Fibroblast of skin of back (primary cell): ENCODE data around the gene SNAP25.

ENCODE experiments used
- DNase-seq: peaks from one replicate; pipeline ENCODE4 v3.0.0-alpha.2; 2013

SNAP25 gene

DNA sequence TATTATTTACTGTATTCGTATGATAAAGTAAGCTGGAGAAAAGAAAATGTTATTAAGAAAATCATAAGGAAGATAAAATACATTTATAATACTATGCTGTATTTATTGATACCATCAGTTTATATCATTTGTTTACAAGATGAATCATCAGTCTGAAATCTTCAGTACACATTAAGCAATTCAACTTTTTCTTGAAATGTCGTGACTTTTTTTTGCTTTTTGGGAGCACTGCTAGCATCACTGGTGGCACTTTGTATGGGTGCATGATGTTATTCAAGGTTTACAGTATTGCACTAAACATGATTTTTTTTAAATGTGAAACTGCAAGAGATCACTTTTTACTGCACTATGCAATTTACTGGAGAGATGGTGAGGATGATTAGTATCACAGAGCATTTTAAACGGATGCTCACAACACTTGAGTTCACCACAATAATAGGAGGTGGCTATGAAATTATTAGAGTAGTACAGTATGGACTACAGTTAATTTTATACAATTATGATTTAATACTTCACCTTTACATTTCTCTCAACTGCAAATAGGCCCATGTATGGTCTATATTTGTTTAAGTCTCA lies 85.9 kb downstream of the SNAP25 start:
- DNase-seq, result no peak

DNA sequence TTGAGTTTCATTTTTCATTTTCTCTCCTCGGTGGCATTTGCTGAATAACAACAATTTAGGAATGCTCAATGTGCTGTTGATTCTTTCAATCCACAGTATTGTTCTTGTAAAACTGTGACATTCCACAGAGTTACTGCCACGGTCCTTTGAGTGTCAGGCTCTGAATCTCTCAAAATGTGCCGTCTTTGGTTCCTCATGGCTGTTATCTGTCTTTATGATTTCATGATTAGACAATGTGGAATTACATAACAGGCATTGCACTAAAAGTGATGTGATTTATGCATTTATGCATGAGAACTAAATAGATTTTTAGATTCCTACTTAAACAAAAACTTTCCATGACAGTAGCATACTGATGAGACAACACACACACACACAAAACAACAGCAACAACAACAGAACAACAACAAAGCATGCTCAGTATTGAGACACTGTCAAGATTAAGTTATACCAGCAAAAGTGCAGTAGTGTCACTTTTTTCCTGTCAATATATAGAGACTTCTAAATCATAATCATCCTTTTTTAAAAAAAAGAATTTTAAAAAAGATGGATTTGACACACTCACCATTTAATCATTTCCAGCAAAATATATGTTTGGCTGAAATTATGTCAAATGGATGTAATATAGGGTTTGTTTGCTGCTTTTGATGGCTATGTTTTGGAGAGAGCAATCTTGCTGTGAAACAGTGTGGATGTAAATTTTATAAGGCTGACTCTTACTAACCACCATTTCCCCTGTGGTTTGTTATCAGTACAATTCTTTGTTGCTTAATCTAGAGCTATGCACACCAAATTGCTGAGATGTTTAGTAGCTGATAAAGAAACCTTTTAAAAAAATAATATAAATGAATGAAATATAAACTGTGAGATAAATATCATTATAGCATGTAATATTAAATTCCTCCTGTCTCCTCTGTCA lies 88.1 kb downstream of the SNAP25 start:
- peak; percentile 91 for DNase-seq

DNA sequence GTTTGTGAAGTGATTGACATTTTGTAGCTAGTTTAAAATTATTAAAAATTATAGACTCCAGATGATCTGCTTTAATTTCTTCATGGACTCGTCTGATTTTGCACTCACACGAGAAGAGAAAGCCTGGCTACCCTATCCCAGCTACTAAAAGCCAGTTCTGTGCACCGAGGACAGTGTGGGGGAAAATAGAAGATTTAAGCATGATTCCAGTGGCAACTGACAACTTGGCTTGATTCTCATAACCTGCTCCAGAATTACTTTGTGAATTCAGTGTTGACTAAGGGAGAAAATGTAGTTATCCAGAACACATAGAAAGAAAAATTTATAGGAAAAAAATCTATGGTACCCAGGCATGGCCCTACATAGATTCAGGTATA lies 88.7 kb downstream of the SNAP25 start:
- DNase-seq, result peak; percentile 12

DNA sequence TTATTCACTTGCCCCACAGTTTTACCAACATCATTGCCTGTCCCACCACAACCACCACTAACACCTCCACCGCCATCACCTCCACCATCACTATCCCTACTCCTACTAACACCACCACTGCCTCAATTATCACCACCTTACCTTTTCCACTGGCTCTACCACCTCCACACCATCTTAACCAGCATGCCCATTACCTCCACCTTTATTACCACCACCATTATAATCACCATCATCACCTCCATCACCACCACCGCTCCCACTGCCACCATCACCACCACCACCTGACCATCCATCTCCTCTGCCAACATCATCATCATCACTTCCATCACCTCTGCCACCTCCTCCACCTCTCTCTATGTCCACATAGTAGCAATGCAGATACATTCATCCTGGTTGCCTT lies 90.0 kb downstream of the SNAP25 start:
- DNase-seq, result no peak

DNA sequence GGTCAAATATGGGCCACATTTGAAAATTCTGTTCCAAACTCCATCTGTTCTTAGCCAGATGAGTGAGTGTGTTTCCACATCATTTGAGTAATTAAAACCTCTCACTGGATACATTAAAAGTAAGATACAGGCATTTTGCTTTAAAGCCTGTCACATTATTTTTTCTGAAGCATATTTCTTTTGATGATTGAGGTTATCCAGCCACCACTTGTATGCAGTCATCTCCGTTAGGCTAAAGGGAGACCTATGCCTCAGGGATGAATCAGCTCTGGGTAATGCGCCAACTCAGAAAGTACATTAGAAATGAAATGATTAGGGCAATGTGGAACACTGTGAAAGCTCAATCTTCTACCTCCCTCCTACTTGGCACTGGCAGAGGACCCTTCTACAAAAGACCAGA lies 90.7 kb downstream of the SNAP25 start:
- peak; percentile 92 for DNase-seq

DNA sequence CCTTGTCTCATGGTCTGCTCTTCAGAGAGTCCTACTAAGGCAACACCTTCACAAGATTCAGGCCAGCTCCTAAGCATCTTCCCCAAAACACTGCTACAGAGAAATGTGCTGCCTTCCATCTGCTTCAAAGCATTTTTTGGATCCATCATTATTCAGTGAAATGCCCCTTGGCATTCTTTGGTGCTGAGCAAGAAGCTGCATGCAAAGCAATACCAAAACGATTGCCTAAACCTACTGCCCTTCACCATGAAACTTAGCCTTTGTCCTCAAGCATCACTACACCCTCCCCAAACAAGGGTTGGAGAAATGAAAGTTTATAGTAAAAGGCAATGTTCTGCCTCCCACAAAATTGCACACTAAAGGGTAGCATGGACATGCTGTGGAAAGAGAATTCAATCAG lies 93.5 kb downstream of the SNAP25 start:
- DNase-seq, result peak; percentile 53

DNA sequence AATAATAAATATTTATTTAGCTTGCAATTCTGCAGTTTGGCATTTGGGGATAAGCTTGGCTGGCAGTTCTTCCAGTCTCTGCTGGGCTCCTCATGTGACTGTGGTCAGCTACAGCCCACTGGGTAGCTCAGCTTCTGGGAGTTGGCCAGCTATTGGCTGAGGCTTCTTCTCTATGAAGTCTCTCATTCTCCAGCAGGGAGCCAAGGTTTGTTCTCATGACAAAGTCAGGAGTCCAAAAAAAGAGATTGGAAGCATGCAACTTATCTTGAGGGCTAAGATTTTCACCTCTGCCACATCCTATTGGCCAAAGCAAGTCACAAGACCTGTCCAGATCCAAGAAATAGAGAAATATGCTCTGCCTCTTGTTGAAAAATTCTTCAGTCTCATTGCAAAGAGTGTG lies 94.6 kb downstream of the SNAP25 start:
- peak; percentile 11 for DNase-seq

DNA sequence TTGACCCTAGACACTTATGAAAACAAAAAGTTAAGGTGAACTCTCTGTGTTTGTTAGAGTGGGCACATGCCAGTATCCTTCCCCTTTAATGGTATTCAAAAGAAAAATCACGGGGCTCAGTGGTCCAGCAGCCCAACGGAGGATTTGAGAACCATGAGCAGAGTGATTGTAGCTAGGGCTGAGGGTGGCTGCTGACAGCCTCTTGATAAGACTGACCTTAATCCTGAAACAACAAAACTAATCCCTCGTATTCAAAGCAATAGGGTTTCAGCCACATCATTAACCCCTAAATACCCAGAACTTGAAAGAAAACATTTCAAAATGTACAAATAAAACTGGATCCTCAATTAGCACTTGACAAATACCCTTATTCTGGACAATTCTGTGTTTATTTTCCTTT lies 95.1 kb downstream of the SNAP25 start:
- DNase-seq, result peak; percentile 15

DNA sequence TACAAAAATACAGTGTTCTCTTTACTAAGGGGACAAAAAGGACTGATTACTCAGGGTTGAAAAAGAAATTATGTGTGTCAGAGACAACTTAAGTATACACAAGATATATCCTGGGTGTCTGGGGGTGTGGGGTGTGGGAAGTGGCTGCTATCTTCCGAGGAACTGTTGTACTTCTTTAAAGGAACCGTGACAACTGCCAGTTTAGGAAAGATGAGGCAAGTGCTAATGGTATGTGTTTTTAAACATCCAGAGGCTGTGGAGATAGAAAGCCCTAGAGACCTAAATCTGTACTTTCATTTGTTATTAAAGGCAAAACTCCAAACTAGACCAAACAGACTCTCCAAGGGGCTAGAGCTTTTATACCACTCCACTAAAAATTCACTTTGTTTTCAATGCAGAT lies 95.6 kb downstream of the SNAP25 start:
- DNase-seq, result peak; percentile 91

DNA sequence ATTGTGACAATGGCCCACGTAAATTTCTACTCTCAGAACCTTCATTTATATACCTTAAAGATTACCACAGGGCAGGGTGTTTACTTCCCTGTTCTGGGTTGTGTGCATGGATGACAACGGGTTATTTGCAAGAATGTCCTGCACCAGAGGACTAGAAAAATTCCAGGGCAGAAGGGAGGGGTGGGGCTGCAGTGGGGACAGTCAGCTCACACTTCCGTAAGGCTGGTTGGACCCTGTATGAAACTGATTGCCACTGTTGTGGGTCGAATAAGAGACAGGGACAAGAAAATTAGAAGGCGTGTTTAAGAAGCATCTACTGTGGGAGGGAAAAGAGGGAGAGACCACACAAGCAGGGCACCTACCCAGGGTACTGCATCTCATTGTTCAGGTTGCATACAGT lies 96.5 kb downstream of the SNAP25 start:
- DNase-seq, result no peak

DNA sequence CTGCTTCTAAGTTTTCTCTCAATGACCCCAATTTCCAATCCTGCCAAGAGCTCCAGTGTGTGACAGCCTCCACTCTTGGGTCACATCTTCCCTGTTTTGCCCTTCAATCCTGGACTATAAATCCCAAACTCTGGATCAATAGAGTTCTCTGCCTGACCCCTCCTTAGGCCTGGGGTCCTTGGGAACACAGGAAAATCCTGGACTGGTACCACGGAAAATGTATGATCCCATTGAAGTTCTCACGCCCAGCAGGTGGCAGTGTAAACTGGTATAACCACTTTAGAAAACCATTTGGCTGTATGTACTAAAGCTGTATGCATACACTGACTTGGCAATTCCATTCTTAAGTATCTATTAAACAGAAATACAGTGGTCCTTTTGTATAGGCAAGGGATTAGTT lies 98.0 kb downstream of the SNAP25 start:
- no peak for DNase-seq

DNA sequence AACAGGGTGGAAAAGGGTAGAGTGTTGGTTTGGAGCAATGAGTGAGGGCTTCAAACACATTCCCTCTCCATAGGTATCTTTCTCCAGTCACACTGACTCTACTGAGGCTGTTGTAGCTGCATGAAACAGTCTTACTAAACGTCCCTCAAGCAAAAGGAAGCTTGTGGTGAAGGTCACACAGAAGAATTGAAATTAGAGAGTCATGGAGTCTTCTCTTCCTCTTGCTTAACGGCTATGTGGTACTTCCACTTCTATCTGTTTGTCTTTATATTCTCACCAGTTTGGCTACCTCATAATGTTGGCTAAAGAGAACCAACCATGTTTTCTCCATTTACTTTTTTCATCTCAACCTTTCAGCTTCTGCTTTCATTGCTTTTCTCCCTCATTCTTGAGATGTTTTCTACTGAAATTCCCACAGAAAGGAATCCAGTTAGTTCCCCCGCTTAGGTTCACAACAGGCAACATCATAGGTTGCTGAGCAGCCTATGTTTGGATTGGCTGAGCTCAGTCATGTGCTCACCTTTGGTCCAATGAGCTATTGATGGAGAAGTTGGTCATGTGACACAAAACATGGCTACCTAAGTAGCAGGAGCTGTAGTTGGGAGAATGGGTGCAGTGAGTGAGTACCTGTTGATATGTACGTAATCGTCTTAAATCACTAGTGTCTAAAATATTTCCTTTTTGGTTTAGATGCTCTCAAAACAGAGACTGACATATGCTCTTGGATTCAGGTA lies 99.8 kb downstream of the SNAP25 start:
- DNase-seq, result peak; percentile 20

DNA sequence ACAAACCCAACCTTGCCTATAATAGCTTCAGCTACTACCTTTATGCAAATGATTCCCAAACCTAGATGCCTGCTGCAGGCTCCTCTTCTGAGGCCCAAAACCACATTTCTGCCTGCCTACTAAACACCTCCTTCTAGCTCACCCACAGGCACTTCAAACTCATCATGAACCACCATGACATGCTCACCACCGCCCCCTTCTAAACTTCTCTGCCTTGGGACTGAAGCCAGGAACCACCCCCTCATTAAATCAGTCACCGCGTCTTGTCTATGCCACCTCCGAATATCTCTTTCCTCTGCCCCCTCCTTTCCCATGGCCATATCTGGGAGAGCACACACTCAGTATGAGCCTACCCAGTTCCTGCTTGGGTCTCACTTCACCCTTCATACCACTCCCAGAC lies 101.2 kb downstream of the SNAP25 start:
- no peak for DNase-seq

DNA sequence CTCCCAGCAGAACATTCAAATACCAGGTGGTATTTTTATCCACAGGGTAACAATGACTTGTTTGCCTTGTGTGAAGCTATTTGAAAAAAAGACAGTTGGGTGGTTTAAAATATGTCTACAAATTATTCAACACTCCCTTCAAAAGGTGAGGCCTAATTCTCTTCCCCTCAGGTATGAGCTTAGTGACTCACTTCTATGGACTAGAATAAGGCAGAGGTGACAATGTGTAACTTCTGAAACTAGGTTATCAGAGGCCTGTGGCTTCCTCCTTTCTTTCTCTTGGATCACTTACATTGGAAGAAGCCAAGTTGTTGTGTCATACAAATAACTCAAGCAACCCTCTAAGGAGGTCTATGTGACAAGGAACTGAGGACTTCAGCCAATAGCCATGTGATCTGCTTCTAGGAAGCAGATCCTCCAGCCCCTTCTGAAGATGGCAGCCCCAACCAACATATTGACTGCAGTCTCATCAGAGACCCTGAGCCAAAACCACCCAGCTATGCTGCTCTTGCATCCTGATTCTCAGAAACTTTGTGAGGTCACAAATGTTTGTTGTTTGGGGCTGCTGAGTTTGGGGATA lies 102.6 kb downstream of the SNAP25 start:
- DNase-seq, result no peak

DNA sequence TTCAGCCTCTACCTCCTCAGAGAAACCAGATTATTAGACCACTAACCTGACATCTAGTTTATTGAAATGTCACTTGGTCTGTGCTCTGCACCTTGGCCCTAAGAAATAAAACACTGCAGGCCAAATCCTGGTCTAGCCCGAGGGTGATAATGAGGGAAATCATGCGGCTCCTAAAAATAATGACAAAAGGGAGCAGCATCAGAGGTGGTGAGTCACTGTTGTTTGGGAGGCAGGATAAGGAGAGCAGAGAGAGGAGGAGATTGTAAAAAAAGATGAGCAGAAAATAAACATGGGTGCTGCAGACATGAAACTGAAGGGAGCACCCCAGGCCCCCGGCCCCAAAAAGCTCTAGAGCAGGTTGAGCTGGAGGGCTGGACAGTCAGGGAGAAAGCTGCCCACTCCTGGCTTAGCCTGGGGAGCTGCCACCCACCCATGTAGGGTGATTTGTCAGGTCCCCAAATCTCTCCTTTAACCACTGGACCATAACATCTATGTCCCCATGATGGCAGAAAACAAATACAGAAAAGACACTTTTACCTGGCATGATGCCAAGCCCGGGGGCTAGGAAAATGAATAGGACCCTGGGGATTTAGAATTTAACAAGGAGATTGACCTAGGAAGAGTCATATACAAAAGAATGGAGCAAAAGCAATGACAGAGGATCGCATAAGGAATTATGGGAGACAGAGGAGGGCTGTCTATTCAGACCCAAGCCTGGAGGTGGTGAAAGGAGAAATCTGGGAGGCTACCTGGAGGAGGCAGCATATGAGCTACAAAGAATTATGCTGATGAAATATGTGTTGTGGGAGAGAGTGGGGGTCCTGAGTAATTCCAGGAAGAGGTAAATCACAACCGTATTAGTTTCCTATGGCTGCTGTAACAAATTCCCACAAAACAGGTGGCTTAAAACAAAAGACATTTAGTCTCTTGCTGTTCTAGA lies 103.7 kb downstream of the SNAP25 start:
- peak; percentile 33 for DNase-seq

DNA sequence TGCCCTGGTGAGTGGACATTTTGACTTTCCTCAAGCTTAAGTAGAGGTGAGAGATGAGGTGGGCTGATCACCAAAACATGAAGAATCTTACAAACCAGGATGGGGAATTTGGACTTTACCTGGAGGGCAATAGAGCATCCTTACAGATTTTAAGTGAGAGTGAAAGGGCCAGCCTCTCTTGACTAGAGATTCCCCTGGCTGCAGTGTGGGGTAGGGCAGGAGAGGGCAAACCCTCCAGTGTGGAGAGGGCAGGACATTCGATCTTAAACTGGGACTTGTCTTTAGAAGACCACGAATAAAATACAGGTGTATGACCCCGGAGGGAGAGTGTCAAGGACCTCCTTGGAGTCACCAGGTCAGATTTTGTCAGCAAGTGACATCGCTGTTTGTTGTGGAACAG lies 105.1 kb downstream of the SNAP25 start:
- DNase-seq, result no peak

DNA sequence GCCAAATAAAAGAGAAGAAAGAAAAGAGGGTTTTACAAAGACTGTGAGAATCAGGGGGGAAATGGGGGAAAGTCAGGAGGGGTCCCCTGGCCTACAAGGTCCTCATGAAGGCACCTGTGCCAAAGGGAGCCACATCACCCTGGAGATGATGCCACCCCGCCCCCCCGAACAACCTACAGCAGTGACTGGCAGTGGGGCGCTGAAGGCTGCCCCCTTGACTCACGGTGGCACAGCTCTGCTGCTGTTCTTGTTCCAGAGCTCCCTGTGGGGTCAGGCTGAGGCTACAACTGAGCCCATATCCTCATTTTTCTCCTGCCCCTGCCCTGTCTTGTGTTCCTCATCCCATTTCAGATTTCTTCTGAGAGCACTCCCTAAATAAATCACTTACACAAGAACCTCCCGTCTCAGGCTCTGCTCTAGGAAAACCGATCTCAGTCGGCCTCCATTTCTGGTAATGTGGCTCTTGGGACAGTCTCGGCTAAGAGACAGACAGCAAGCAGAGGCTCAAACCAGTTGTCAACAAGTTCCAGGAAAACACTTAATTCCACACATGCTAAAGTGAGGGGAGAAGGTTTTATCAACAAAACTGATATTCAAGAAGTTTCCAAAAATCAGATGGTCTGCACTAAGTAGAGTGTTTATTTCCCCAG lies 105.7 kb downstream of the SNAP25 start:
- no peak for DNase-seq

DNA sequence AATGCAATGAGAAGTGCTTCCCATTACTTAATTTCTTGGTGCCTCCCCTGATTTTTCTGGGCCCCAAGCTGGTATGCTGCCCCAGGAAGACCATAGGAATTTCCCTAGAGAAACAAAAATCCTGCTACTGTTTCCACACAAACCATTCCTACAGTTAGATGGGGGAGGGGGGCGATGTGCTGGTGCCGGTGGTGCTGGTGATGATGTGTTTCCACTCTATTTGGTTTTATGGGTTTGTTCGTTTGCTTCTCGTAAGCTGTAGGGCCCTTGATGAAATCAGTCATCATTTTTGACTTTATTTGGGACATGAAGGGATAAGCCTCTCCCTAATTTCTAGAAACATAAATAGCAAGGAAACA lies 110.2 kb downstream of the SNAP25 start:
- no peak for DNase-seq

DNA sequence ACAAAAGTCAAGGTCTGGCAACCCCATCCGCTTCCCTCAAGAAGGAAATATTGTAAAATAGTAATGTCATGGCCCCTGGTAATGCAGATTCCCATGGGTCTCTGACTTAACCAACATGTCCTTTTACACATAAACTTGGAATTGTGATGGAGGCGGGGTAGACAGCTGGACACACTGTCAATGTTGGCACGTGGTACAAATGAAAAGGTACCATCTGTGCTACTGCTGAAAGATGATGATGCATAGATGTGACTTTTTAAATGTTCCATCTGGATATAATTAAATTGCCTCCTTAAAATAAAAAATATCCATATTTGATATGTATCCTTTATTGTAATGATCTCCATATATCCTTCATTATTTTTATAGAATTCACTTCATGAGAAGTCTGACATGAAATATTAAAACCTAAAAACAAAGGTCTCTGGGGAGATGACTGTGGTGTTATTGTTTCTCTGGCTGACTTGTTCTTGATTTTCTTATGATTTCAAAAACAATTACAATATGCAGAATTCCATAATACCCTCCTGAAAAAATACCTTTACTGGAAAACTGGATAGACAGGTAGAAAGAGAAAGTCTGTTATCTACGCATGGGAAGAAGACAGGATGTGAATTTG lies 110.9 kb downstream of the SNAP25 start:
- DNase-seq, result no peak

DNA sequence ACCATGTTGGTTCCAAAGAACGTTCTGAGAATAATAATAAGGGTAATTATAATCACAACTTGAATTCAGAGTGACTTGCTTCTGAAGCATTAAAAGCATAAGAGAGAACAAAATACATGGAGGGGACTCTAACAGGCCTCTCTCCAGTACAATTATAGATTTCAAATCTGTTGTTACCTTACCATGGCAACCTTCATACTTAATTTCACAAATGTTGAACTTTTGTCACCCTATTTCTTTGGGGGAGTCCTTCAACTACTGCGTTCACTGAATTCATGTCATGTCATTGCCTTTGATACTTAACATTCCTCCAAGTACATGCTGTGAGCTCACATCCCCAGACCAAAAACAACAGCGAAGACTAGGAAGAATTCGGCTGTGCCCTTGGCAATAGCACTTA lies 111.4 kb downstream of the SNAP25 start:
- no peak for DNase-seq
